ENCODE measurements around the gene TSSK3.

The TSSK3 gene

GRCh38 chr1:32337855-32338636, 24.3 kb upstream of the TSSK3 start:
- Histone ChIP-seq H3K4me3 (ENCODE audit: low read length) (peak overlapping the region; percentile 82), H3K4me2 (ENCODE audit: low read length) (peak overlapping the region; percentile 85), H3K4me1 (ENCODE audit: control insufficient read depth, low read length) (peaks cover 56% of the 10 kb centered on the region), H3K27ac (ENCODE audit: low read depth, low read length) (peak overlapping the region; percentile 53), H3K9me2 (replicated peaks; ENCODE audit: control insufficient read depth, low read length) (no peaks in the 10 kb centered on the region), H3F3A (ENCODE audit: control insufficient read depth, insufficient read depth) (peaks cover 25% of the 10 kb centered on the region), H4K20me1 (ENCODE audit: control insufficient read depth, insufficient read depth, low read depth, low read length) (peaks cover 15% of the 10 kb centered on the region), H3K79me2 (ENCODE audit: control insufficient read depth, low read length) (peaks cover 29% of the 10 kb centered on the region), H3K9me3 (ENCODE audit: control insufficient read depth, insufficient read depth, low read length) (no peaks in the 10 kb centered on the region), H3K36me3 (ENCODE audit: control insufficient read depth, low read length) (peaks cover 21% of the 10 kb centered on the region), H3K27me3 (ENCODE audit: control insufficient read depth, low read length) (no peaks in the 10 kb centered on the region)
- TF ChIP-seq EZH2phosphoT487 (IDR thresholded peaks at IDR 0.05; ENCODE audit: borderline replicate concordance, low read length): no peak
- no peak for TF ChIP-seq CTCF (IDR thresholded peaks at IDR 0.05; ENCODE audit: low read depth, low read length, poor library complexity, severe bottlenecking)

- Histone ChIP-seq H3K4me1 (ENCODE audit: control insufficient read depth, low read length) (peaks cover 50% of the 10 kb centered on the region), H4K20me1 (ENCODE audit: control insufficient read depth, insufficient read depth, low read depth, low read length) (peaks cover 9% of the 10 kb centered on the region; the same call in 1 of the 2 replicates), H3K4me2 (ENCODE audit: low read length) (peak overlapping the region; percentile 85), H3K4me3 (ENCODE audit: low read length) (peak overlapping the region; percentile 82), H3K27ac (ENCODE audit: low read depth, low read length) (peak overlapping the region; percentile 53), H3F3A (ENCODE audit: control insufficient read depth, insufficient read depth) (peaks cover 19% of the 10 kb centered on the region), H3K36me3 (ENCODE audit: control insufficient read depth, low read length) (peaks cover 14% of the 10 kb centered on the region), H3K9me3 (ENCODE audit: control insufficient read depth, insufficient read depth, low read length) (no peaks in the 10 kb centered on the region), H3K27me3 (ENCODE audit: control insufficient read depth, low read length) (no peaks in the 10 kb centered on the region), H3K9me2 (replicated peaks; ENCODE audit: control insufficient read depth, low read length) (no peaks in the 10 kb centered on the region), H3K79me2 (ENCODE audit: control insufficient read depth, low read length) (peaks cover 23% of the 10 kb centered on the region)
- TF ChIP-seq CTCF (IDR thresholded peaks at IDR 0.05; ENCODE audit: low read depth, low read length, poor library complexity, severe bottlenecking) (no peak), EZH2phosphoT487 (IDR thresholded peaks at IDR 0.05; ENCODE audit: borderline replicate concordance, low read length) (no peak)
Measured at GRCh38 chr1:32338637-32339145, 23.6 kb upstream of the TSSK3 start.

GRCh38 chr1:32339363-32339978, 22.9 kb upstream of the TSSK3 start:
- H3K9me2 ChIP-seq (replicated peaks; ENCODE audit: control insufficient read depth, low read length): no peaks in the 10 kb centered on the region
- H3K36me3 ChIP-seq (ENCODE audit: control insufficient read depth, low read length): peaks cover 7% of the 10 kb centered on the region
- H3K4me3 ChIP-seq (ENCODE audit: low read length): no peak overlapping the region
- peaks cover 15% of the 10 kb centered on the region for H3K79me2 ChIP-seq (ENCODE audit: control insufficient read depth, low read length)
- peak overlapping the region; percentile 85 for H3K4me2 ChIP-seq (ENCODE audit: low read length)
- no peak for TF ChIP-seq EZH2phosphoT487 (IDR thresholded peaks at IDR 0.05; ENCODE audit: borderline replicate concordance, low read length)
- TF ChIP-seq CTCF (IDR thresholded peaks at IDR 0.05; ENCODE audit: low read depth, low read length, poor library complexity, severe bottlenecking): no peak
- peaks cover 12% of the 10 kb centered on the region; the same call in 1 of the 2 replicates for H3F3A ChIP-seq (ENCODE audit: control insufficient read depth, insufficient read depth)
- no peak overlapping the region for H3K27ac ChIP-seq (ENCODE audit: low read depth, low read length)
- peaks cover 42% of the 10 kb centered on the region for H3K4me1 ChIP-seq (ENCODE audit: control insufficient read depth, low read length)
- peaks cover 3% of the 10 kb centered on the region; the same call in 1 of the 2 replicates for H4K20me1 ChIP-seq (ENCODE audit: control insufficient read depth, insufficient read depth, low read depth, low read length)
- H3K27me3 ChIP-seq (ENCODE audit: control insufficient read depth, low read length): no peaks in the 10 kb centered on the region
- H3K9me3 ChIP-seq (ENCODE audit: control insufficient read depth, insufficient read depth, low read length): no peaks in the 10 kb centered on the region

Data from DOHH2 (cell line).